ENCODE results near the gene PRR35.

PRR35 gene

GRCh38 chr16:525123-525519, 35.1 kb upstream of the PRR35 start:
- no peak for DNase-seq
- no peaks in the 10 kb centered on the region for H3K27me3 Mint-ChIP-seq
- peaks cover 59% of the 10 kb centered on the region for H3K4me1 Mint-ChIP-seq
- ATAC-seq, result peak; percentile 5
- peak overlapping the region; percentile 82 to 87 for H3K4me3 Mint-ChIP-seq
- H3K27ac Mint-ChIP-seq, result peak overlapping the region; percentile 98 to 99
- no peaks in the 10 kb centered on the region for H3K9me3 Mint-ChIP-seq

GRCh38 chr16:525520-526180, 34.5 kb upstream of the PRR35 start:
- peak overlapping the region; percentile 82 to 87 for H3K4me3 Mint-ChIP-seq
- H3K27me3 Mint-ChIP-seq, result no peaks in the 10 kb centered on the region
- peak; percentile 79 for ATAC-seq
- H3K4me1 Mint-ChIP-seq, result peaks cover 65% of the 10 kb centered on the region
- DNase-seq, result peak; percentile 77 to 89
- H3K27ac Mint-ChIP-seq, result peak overlapping the region; percentile 98 to 99
- no peaks in the 10 kb centered on the region for H3K9me3 Mint-ChIP-seq

DNA sequence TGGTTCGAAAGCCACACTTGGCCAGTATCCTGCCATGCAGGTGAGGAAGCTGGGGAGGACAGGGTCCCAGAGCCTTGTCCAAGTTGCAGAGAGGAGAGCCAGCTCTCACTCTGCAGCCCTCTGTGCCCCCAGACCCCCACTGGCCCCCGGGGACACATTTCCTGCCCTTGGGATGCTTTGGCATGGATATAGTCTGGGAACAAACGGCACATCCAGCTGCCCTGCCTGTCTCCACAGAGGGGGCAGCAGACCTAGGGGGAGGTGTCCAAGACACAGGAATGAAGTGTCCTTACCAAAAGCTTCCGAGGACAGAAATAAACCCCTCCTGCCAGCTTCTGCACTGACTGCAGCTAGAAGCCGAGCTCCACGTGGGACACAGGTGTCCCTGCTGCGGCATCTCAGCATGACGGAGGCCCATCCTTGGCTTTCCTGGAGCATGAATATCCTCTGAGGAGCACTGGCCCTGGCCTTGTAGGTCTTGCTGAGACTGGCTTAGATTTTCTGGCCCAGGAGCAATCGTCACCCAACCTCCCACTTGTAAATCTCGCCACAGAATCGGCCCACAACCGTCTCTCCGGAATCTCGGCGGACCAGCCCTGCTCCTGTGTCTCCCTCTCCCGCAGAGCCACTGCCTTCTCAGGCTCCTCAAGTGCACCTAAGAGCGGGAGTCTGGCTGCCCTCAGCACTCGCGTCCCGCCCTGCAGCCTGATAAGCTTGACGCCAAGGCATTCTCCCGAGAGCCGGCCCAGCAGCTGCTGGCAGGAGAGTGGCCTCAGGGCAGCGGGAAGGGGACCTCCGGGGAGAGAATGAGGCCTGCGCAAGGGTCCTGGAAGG, 33.8 kb upstream of the PRR35 start:
- DNase-seq (peak; percentile 18 to 26), ATAC-seq (no peak)
- Mint-ChIP-seq H3K4me3 (peak overlapping the region; percentile 82 to 87), H3K27ac (peak overlapping the region; percentile 98 to 99), H3K9me3 (no peaks in the 10 kb centered on the region), H3K4me1 (peaks cover 65% of the 10 kb centered on the region), H3K27me3 (no peaks in the 10 kb centered on the region)

- Mint-ChIP-seq H3K4me3 (peak within 1 kb of the TSS; percentile 92 to 95), H3K27me3 (no peaks in the 10 kb centered on the region), H3K9me3 (no peaks in the 10 kb centered on the region), H3K4me1 (peaks cover 65% of the 10 kb centered on the region), H3K27ac (peak within 1 kb of the TSS; percentile 94 to 99)
- DNase-seq (peak; percentile 89 to 91), ATAC-seq (peak; percentile 79)
Measured at GRCh38 chr16:527015-527903, 32.9 kb upstream of the PRR35 start, which contains the start of gene CAPN15. TSS of gene CAPN15 (plus strand) at chr16:527712. CDS start at chr16:546839, 19,127 bp downstream.

DNA sequence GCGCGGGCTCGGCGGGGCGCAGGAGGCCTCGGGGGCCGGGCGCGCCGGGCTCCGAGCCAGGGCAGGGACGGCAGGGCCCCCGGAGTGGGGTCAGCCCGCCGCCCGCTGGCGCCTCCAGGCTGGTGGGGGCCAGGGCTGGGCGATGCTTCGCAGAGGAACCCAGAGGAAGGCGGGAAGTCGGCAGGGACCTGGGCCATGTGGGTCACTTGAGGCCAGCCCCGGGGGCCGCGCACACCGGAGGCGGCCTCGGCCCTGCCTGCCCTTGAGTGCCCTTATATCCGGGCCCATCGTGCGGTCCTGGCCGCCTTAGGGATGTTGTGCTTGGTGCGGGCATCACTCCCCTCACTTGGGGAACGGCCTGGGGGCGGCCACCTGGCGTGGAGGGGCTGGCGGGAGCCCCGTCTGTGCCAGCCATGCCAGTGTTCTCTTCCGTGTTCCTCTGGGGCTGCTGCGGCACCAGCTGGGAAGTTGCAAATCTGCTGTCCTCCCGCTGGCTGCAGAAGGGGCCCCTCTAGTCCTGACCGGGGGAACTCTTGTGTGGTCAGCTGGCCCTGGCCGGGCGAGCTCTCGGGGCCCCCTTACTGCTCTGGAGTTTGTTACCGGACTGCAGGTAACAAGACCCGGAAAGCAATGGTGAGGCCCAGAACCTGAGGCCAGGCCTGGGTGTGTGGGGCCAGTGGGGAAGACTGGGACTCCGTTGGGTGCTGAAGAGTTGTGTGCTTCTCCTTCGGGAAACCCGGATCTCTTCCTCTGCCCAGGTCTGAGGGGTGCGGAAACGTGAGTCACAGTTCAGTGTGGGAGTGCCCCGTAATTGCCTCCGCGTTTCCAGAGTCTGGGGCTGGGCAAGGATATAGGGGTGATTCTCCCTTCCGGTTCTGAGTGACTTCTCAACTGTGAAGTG, 31.8 kb upstream of the PRR35 start:
- peaks cover 61% of the 10 kb centered on the region for H3K4me1 Mint-ChIP-seq
- H3K9me3 Mint-ChIP-seq, result no peaks in the 10 kb centered on the region
- no peaks in the 10 kb centered on the region for H3K27me3 Mint-ChIP-seq
- peak overlapping the region; percentile 93 to 94 for H3K27ac Mint-ChIP-seq
- H3K4me3 Mint-ChIP-seq, result peak overlapping the region; percentile 92 to 95
- ATAC-seq, result peak; percentile 8
- DNase-seq, result peak; percentile 49 to 59

- peak overlapping the region; percentile 93 to 94 for H3K27ac Mint-ChIP-seq
- ATAC-seq (no peak), DNase-seq (peak; percentile 29 to 41)
- peaks cover 55% of the 10 kb centered on the region for H3K4me1 Mint-ChIP-seq
- H3K9me3 Mint-ChIP-seq, result no peaks in the 10 kb centered on the region
- H3K4me3 Mint-ChIP-seq, result peak overlapping the region; percentile 92 to 95
- H3K27me3 Mint-ChIP-seq, result no peaks in the 10 kb centered on the region
Measured at GRCh38 chr16:529012-529575, 31.1 kb upstream of the PRR35 start.

GRCh38 chr16:530111-530817, 29.9 kb upstream of the PRR35 start:
- no peak for DNase-seq
- peak overlapping the region in 1 of 2 donors; percentile 76 for H3K27ac Mint-ChIP-seq

DNA sequence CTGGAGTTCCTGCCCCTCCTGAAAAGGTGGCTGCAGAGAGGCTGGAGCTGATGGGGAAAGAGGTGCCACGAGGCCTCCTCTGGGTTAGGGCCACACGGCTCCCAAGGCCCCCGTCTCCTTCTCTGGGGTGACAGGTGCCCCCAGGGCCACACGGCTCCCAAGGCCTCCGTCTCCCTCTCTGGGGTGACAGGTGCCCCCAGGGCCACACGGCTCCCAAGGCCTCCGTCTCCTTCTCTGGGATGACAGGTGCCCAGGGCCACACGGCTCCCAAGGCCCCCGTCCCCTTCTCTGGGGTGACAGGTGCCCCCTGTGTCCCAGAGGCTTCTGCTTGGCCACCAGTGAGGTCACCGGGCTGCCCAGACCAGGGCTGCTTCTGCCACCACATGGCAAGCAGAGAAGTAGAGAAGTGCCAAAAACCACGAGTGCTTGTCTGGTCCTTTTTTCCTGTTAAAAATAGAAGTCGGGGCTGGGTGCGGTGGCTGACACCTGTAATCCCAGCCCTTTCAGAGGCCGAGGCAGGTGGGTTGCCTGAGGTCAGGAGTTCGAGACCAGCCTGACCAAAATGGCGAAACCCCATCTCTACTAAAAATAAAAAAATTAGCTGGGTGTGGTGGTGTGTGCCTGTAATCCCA, 28.6 kb upstream of the PRR35 start:
- no peak for ATAC-seq
- Mint-ChIP-seq H3K27me3 (no peaks in the 10 kb centered on the region), H3K4me1 (peaks cover 30% of the 10 kb centered on the region), H3K27ac (peak overlapping the region in 1 of 2 donors; percentile 19), H3K4me3 (no peak overlapping the region), H3K9me3 (no peaks in the 10 kb centered on the region)
- no peak for DNase-seq

More at GRCh38 chr16:530111-530817, 29.9 kb upstream of the PRR35 start:
- no peaks in the 10 kb centered on the region for H3K27me3 Mint-ChIP-seq
- peaks cover 43% of the 10 kb centered on the region for H3K4me1 Mint-ChIP-seq
- no peak for ATAC-seq
- H3K9me3 Mint-ChIP-seq, result no peaks in the 10 kb centered on the region
- peak overlapping the region; percentile 29 to 54 for H3K4me3 Mint-ChIP-seq

- Mint-ChIP-seq H3K27ac (peak overlapping the region in 1 of 2 donors; percentile 48), H3K27me3 (no peaks in the 10 kb centered on the region), H3K4me1 (peaks cover 29% of the 10 kb centered on the region), H3K9me3 (no peaks in the 10 kb centered on the region), H3K4me3 (no peak overlapping the region)
- DNase-seq (no peak), ATAC-seq (no peak)
Measured at GRCh38 chr16:533391-534123, 26.6 kb upstream of the PRR35 start.

GRCh38 chr16:534135-534534, 26.1 kb upstream of the PRR35 start:
- peaks cover 23% of the 10 kb centered on the region for H3K4me1 Mint-ChIP-seq
- peak; percentile 24 for ATAC-seq
- H3K27me3 Mint-ChIP-seq, result no peaks in the 10 kb centered on the region
- peak overlapping the region in 1 of 2 donors; percentile 48 for H3K27ac Mint-ChIP-seq
- DNase-seq, result no peak
- no peaks in the 10 kb centered on the region for H3K9me3 Mint-ChIP-seq
- no peak overlapping the region for H3K4me3 Mint-ChIP-seq

- Mint-ChIP-seq H3K27ac (peak overlapping the region in 1 of 2 donors; percentile 66), H3K27me3 (no peaks in the 10 kb centered on the region), H3K4me1 (peaks cover 15% of the 10 kb centered on the region), H3K4me3 (no peak overlapping the region), H3K9me3 (no peaks in the 10 kb centered on the region)
- DNase-seq (no peak), ATAC-seq (no peak)
Measured at GRCh38 chr16:534856-535445, 25.2 kb upstream of the PRR35 start.

Measured in stimulated activated naive CD8-positive, alpha-beta T cell treated with anti-CD3 and anti-CD28 coated beads, Interleukin-15, amount 100 ng/mL, for 72 hours (primary cell).